HG03196 (cell line): ENCODE results near the gene HACL1.

ENCODE experiments used
- ATAC-seq: cut with Tn5 transposase; IDR thresholded peaks from one replicate; pipeline ENCODE4 v1.9.1; 2021; ENCODE audit not compliant: unreplicated experiment

HACL1 gene

DNA sequence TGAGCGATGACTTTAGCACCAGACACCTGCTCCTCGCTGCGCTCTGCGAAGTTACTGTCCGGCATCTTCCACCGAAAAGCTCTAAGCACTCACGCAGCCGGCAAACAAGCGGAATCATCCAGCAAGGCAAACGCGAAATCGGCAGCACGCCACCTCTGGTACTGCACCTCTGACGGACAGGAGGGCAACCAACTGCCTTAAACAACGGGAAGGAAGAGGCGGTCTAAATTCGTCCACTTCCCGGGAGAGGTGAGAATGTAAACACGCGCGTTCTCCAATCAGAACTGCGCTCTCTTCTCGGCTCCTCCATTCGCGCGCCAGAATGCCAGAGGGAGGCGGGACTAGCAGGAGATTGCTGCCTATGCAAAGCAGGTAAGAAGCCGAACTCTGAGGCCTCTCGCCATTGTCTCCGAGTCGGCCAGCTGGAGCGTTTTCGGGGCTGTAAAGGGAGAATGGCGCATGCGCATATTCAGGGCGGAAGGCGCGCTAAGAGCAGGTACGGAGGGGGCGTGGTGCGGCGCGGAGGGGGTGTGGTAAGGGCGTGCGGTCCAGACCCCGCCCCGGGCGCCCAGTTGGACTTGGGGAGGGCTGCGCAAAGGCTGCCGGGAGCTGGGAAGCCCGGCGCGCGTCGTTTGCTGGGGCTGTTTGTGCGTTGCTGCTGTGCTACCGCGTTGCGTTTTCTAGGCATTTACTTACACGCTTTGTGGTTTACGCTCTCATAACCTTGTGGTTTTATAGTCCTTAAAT, at the start of gene HACL1, which contains the start of gene BTD:
Gene HACL1 (minus strand): TSS at position 171 of the 747 bp plus-strand sequence. CDS start 106 bp downstream, at position 65.
Gene BTD (plus strand): TSS at position 347 of the 747 bp plus-strand sequence. CDS start 33,695 bp downstream, outside the sequence.
- ATAC-seq: peak; percentile 92

DNA sequence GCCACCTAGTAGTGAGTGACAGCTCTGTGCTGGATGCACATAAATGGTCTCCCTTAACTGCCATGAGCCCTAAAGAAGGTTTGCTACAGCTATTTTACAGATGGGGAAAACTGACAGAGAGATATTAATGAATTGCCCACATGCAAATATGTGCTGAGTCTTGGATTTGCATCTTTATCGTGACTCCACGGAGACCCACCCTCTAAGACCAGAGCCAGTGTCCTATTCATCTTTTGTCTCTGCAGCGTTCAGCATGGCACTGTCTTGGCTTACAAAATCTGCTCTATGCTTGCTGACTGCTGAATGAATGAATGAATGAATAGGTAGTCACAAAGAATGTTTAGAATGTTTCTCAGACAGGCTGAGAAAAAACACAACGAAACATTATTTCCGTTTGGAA, 48.5 kb upstream of the HACL1 start:
- ATAC-seq: no peak

GRCh38 chr3:15649341-15649740, 48.0 kb upstream of the HACL1 start:
- ATAC-seq: no peak

DNA sequence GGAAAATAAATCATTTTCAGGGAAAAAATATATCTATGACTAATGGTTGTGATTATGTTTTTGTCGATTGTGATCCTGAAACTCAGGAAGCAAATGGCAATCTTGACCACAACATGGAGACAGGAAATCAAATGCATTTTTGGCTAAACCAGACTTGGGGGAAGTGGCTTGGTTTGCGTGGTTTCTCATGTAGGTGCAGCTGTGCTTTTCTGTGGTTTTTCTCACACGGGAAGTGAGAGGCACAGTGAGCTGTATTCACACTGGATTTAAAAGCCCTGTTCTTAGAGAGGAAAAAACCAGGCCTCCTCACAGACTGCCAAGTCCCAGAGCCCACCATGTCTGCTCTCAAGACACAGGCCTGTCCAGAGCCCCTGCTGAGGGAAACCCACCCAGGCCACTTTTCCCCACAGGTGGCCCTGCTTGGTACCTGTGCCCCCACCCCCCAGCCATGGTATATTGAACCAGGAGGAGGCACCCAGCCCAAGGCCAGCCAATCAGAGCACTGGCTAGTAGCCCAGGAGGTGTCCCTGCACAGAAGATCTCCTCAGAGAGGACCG, 46.3 kb upstream of the HACL1 start:
- peak; percentile 95 for ATAC-seq

GRCh38 chr3:15646851-15647511, 45.6 kb upstream of the HACL1 start:
- ATAC-seq: no peak

- no peak for ATAC-seq
Observed at GRCh38 chr3:15645740-15646501, 44.6 kb upstream of the HACL1 start.

GRCh38 chr3:15645246-15645645, 43.9 kb upstream of the HACL1 start:
- ATAC-seq: no peak

GRCh38 chr3:15638891-15639262, 37.5 kb upstream of the HACL1 start:
- ATAC-seq: no peak

- no peak for ATAC-seq
Observed at GRCh38 chr3:15638193-15638890, 37.0 kb upstream of the HACL1 start.

- no peak for ATAC-seq
Observed at GRCh38 chr3:15637131-15637951, 36.0 kb upstream of the HACL1 start.

DNA sequence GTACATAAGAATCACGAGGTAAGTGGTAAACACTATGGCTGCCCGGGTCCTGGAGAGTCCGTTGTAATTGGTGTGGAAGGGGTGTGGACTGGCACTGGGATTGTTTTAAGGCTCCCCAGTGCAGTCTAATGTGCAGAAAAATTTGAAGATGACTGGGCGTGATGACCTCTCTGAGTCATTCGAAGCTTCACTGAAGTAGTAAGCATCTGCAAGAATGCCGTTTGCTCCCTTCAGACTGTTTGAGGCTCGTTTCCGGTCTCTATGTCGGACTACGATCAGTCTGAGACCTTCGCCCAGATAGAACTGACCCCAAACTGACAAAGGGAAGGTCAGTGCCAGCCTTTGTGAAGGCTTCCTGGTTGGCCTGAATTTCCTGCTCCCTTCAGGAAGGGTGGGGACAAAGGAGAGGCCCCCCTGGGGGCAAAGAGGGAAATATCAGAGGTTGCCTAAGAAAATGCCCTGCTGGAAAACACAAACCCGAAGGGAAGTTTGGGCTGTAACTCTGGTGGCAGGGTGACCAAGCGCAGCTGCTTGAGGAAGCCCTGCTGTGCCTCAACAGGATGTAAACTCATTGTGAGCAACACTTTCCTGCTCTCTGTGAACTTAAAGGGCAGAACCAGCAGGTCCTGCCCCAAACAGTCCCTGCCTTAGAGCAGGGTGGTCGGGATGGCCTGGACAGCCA, 34.8 kb upstream of the HACL1 start:
- no peak for ATAC-seq

DNA sequence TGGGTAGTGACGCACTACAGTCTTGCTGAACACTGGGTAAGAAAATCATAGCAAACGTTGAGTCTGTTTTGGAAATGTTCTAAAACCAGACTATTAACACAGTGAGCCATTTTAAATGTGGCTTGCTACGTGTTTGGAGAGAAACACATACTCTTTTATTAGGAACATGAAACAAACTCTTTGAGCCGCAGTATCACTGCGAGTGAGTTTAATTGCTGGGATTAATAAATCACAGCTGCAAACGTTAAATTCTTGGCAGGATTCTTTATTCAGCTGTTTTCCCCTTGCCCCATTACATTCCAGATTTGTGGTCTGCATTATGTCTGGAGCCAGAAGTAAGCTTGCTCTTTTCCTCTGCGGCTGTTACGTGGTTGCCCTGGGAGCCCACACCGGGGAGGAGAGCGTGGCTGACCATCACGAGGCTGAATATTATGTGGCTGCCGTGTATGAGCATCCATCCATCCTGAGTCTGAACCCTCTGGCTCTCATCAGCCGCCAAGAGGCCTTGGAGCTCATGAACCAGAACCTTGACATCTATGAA, 33.8 kb upstream of the HACL1 start:
- ATAC-seq: no peak

GRCh38 chr3:15634671-15635070, 33.3 kb upstream of the HACL1 start:
- no peak for ATAC-seq

DNA sequence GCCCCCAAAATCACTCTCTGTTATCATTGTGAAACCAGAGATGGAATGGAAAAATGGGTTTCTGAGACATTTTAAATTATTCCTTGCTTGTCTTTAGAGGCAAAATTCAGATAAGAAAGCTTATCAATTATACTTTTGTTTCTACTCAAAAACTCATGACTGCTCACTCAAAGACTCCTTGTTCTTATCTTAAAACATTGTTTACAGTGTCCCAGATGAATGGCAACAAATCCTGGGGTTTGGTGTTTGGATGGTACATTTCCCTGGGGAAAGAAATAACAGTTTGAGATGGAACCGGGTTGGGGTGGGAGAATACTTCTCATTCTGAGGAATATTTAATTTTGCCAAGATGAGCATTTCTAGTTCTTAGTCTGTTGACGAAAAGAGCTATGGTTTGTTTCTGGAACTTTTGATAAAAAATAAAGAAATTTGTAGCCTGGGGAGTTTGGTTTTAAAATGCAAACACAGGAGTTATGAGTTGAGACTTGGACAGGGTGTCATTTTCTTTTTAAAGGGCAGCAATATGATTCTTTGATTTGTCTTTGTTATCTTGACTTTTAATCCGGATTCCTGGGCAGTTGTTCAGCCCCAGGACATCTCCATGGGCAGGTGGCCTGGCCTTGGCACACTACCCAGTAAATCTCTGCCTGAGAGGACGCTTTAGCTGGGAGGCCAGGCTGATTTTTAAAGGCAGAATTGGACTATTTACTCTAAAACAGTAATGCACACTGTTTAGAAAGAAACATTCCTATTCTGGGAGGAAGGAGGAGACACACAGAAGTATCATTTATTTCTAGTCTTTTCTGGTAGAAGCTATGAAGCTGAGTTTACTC, 32.6 kb upstream of the HACL1 start:
- no peak for ATAC-seq

DNA sequence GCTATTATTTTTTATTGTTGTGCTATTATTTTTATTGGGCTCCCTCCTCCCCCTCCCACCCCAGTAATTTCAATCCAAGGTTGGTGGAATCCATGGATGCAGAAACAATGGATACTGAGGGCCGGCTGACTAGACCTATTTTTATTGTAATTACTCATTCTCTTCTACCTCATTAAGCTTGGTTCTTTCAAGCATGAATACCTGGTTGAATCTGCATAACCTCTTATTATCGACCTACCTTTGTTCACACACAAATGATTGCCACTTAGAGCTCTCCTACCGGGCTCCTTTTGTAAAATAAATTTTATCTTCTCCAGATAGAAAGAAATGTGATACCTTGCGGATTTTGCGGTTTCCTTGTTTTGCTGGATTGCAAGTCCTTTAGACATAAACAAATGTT, 31.8 kb upstream of the HACL1 start:
- no peak for ATAC-seq

DNA sequence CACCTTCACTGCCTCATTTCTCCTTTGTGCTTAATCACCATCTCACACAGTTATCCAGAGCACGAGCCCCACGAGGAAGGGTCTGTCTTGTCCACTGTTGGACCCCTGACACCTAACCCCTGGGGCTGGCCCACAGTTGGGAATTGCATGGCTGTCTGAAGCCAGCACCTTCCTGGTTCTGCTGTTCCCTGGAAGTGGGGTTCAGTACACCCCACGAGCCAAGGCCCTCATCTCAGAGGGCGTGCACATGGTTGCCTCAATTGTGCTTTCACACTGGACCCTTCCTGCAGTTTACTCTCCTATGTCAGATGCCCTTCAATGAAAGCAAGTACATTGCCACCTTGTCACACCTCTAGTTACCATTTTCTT, 30.8 kb upstream of the HACL1 start:
- ATAC-seq: no peak

DNA sequence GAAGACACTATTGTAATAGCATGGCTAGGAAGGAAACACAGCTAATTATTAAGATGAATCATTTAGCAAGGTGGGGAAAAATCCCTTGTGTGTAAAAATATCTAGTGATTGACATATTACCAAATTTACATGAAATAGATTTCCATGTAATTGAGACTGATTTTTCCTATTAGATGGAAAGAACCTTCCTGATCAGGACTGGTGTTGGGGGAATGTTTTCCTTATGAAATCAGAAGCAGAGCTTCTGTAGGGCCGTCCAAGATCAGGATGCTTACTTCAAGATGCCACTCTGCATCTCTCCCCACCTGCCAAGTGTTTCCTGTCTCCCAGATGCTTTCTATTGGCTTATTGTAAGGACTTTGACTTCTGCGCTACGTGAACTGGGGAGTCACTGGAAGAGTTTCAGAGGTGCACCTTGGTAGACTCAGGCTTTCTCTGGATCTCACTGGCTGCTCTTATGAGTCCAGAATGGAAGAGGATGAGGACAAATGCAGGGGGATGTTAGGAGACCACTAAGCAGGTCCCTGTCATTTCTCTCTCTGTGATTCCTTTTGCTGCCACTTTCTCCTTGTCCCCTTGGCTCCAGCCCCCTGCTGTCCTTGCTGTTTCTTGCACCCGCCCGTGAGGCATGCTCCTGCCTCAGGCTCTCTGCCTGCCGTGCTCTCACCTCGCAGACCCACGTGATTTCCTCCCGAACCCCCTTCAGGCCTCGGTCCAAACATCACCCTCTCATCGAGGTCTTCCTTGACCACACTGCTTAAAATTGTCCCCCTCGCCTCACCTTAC, 30.2 kb upstream of the HACL1 start:
- ATAC-seq: no peak
